GM18868 (cell line): ENCODE measurements around the gene RFLNA.

Experiments used
- ATAC-seq: cut with Tn5 transposase; IDR thresholded peaks from one replicate; pipeline ENCODE4 v1.9.1; 2021; ENCODE audit warnings: mild to moderate bottlenecking, moderate library complexity; ENCODE audit not compliant: unreplicated experiment

Gene RFLNA

GRCh38 chr12:124354400-124354799 is 59.5 kb downstream of the RFLNA start:
- ATAC-seq: no peak

GRCh38 chr12:124356221-124356620 is 61.3 kb downstream of the RFLNA start:
- ATAC-seq: no peak

DNA sequence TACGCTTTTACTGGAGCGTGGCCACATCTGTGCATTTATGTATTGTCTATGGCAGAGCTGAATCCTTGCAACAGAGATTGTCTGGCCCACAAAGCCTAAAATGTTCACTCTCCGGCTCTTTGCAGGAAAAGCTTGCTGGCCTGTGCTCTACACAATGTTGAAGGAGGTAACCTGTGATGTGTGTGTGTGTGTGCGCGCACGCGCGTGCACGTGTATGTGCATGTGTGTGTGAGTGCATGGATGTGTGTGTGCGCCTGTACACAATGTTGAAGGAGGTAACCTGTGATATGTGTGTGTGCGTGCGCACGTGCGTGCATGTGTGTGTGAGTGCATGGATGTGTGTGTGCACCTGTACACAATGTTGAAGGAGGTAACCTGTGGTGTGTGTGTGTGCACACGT is 62.7 kb downstream of the RFLNA start:
- ATAC-seq: no peak

- ATAC-seq: no peak
Observed at GRCh38 chr12:124358572-124358971, 63.7 kb downstream of the RFLNA start.

DNA sequence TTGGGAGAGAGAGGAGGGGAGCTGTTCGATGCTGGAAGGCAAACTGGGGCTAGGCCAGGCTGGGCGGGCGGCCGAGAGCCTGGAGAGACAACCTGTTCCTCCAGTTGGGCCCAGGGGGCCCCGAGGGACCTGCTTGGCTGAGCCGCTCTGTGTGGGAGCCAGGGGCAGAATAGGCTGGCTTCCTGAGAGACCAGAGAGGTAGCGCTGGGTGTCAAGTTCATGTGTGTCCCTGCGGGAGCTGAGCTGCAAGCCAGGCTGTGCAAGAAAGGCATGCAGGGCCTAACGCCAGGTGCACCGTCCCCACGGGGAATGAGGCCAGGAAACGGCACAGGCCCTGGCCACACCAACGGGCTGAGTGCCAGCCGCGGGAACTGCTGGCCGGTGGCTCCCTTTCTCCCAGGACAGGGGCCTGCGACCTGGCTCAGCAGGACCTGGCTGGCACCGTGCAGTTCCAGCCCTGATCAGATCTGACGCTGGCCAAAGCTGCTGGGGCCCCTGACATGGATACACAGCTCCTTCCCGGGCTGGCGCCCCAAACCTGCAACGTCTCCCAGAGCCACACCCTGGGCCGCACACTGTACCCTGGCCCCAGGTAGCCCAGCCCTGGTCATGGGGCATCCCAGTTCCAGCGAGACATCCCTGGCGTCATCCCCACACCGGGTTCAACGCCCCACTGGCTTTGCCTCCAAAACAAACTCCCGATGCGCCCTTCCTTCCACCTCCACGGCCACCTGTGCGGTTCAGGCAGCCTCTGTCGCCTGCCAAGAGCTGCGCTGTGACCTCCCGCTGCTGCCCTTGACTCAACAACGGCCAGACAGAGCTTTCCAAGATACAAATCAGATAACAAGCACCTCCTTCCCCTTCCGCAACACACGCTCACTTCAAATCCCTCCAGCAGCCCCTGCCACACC is 65.0 kb downstream of the RFLNA start:
- no peak for ATAC-seq

DNA sequence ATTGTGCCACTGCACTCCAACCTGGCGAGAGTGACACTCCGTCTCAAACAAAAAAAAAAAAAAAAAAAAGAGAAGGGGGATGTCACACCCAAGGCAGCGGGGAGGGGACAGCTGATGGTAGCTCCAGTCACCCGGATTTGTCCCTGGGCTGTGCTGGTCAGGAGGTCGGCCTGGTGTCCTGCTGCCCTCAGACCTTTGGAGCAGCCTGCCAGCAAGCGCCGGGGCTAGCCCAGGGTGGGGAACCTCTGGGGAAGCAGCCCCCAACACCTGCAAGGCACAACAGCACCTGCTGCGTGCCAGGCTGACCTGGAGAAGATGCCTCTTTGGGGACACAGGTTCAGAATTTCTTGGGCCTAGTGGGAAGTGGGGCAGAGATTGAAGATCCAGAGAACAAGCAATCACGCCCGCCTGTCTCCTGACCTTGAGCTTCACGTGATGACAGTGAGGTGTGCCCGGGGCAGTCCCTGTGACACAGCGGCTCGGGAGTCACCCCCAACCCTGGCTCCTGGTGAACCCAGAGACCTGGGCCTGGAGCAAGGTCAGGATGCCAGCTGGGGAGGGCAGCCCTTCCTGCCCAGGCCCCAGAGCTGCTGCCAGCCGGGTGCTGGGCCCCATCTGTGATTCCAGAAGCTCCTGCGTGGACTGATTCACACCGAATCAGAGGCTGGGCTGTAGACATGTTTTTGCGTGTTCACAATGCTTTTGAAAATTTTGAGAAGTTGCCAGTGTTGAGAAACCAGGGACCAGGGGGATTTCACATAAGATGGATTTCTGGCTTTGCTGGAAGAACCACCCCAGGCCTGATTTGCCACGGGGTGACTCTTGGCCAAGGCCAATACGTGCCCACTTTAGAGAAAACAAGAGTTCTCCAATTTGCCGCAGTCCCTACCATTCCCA is 66.4 kb downstream of the RFLNA start:
- ATAC-seq: no peak

GRCh38 chr12:124361996-124362395 is 67.1 kb downstream of the RFLNA start:
- no peak for ATAC-seq

DNA sequence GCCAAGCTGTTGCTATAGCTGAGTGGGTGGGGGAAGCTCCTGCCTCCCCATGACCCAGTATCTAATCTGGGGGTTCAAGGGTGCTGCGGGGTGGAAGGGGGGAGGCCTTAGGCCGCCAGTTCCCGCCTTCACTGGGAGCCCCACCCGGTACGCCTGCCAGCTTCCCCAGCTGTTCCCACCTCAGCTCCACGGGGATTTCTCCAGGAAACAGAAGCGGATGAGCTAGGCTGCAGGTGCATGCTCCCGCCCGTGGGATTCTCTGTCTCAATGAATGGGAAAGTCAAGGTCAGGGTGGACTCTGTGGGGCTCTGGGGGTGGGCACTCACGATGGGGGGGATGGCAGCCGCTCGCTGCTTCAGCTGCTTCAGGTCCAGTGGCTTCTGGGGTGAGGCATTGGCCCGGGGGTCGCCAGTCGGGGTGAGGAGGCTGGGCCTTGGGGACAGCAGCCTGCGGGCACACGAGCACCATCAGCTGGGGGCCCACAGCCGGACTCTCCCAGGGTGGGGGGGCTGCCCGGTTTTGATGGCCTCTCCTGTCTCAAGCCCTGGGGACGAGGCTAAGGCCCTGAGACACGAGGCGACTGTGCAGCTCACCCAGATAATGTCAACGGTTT is 68.6 kb downstream of the RFLNA start:
- ATAC-seq: no peak

DNA sequence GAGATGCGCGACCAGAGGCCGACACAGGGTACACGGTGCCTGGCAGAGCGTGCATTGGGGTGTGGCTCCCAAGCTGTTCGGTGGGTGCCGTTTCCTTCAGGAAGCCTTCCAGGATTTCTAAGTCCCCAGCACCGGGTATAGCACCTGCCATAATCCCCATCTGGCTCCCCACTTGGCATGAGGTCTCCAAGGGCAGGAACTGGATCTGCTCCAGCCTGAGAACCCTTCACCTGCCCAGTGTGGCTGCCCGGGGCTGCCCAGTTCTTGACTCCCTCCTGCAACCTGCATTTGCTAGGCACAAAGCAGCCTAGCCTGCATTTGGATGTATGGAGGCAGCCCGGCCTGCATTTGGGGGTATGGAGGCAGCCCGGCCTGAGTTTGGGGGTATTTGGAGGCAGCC is 69.7 kb downstream of the RFLNA start:
- no peak for ATAC-seq
